Urinary bladder (tissue), 4 donors: ENCODE results near the gene LRCH4. TPM values are rescaled to one million over a fixed set of nuclear protein-coding genes. Genes with fewer than 3 reads are reported as not detected.
"Not testable (repeated sequence)": the region's sequence is repeated elsewhere in the genome, so short reads cannot be mapped to it uniquely, and the experiment has no call there.

Source experiments
- DNase-seq: peaks from one replicate; pipeline ENCODE4 v3.0.0-alpha.2; 2015; ENCODE audit errors: extremely low spot score
- H3K27ac ChIP-seq: one replicate; pipeline ENCODE4 v1.5.1; 2013; ENCODE audit warnings: low read depth, mild to moderate bottlenecking, moderate library complexity
- H3K36me3 ChIP-seq: one replicate; pipeline ENCODE4 v1.6.1; 2013; ENCODE audit warnings: mild to moderate bottlenecking, moderate library complexity; ENCODE audit not compliant: insufficient read depth
- H3K4me1 ChIP-seq: one replicate; pipeline ENCODE4 v1.6.1; 2013; ENCODE audit warnings: mild to moderate bottlenecking, moderate library complexity; ENCODE audit not compliant: insufficient read depth
- H3K4me3 ChIP-seq: one replicate; pipeline ENCODE4 v1.5.1; 2013; ENCODE audit warnings: low read depth, low read length
- WGBS: extraction: QIAGEN DNeasy Blood & Tissue Kit; methylation state at CpG from one replicate; pipeline ENCODE4 v1.1.7; 2013; 5-methylcytosine and 5-hydroxymethylcytosine counted together
- polyA plus RNA-seq: library from polyadenylated mRNA; stranded (reverse); fragments of 200-250 nt; gene quantifications from one replicate; pipeline ENCODE4 v1.2.3, GENCODE V29; 2013
- total RNA-seq: library from RNA; depleted of rRNA; stranded (reverse); fragments of >200 nt; gene quantifications from one replicate; pipeline ENCODE4 v1.2.3, GENCODE V29; 2014
- donor health status: healthy with polysubstance abuse.
- donor health status: healthy.

LRCH4 gene
- total and polyA plus RNA-seq, 2 donors = 13.7 to 33.0 TPM

DNA sequence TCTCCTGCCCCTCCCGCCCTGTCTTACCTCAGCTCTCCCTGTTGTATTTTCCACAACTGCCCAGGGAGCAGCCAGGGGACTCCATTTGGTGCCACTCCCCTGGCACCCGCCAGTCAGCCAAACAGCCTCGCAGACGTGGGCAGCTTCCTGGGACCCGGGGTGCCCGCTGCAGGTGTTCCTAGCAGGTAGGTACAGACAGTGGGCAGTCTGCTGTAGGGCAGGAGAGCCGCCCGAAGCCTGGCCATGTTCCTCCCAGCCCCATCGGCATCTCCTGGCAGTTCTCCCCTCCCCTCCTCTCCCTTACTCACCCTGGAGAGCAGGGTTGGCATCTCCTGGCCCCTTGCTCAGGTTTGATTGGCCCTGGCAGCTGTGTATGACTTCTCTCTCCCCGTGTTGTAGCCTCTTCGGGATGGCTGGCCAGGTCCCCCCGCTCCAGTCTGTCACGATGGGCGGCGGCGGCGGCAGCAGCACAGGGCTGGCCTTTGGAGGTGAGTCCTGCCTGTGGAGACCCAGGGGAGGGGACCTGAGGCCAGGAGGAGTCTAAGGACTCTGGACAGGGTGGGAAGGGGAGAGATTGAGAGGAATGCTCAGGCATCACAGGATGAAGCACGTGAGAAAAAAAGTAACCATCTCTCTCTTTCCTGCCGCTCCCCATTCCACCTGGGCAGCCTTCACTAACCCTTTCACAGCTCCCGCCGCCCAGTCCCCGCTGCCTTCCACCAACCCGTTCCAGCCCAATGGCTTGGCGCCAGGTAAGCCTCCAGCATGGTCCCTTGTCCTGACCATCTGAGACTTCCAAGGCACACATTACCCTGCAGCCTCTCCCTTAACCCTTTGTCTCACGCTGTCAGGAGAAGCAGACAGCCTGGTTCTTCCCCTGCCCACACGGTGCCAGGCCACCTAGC lies 23.5 kb downstream of the LRCH4 start:
- Histone ChIP-seq H3K36me3 (no peaks in the 10 kb centered on the region), H3K4me1 (no peaks in the 10 kb centered on the region), H3K27ac (no peak overlapping the region), H3K4me3 (no peak overlapping the region)
- WGBS = 92% methylated on average over 26 of the region's 26 CpGs
- DNase-seq = no peak

- DNase-seq = no peak
- no peak overlapping the region for H3K4me3 ChIP-seq
- whole genome bisulfite sequencing = 96% methylated on average over 12 of the region's 12 CpGs
- H3K27ac ChIP-seq = no peak overlapping the region
- no peaks in the 10 kb centered on the region for H3K4me1 ChIP-seq
- H3K36me3 ChIP-seq = no peaks in the 10 kb centered on the region
Observed at GRCh38 chr7:100561491-100562194, 24.3 kb downstream of the LRCH4 start.

DNA sequence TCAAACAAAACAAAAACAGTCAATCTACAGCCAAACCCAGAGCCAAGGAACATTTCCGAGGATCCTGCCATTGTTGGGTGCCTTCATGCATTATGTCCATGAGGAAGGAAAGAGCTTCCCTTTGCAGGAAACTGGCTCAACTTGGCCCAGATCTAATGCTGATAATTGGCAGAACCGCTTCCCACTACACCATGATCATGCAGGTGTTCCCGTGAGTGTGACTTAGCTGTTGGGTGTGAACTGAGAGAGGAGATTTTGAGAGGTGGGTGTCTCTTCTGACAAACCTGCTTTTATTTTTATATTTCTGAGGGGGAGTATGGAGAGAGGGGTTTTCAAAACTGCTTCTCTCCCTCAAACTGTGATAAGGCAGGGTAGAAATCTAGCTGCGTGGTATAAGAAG lies 26.8 kb downstream of the LRCH4 start:
- no peaks in the 10 kb centered on the region for H3K36me3 ChIP-seq
- no peaks in the 10 kb centered on the region for H3K4me1 ChIP-seq
- no peak overlapping the region for H3K27ac ChIP-seq
- no peak overlapping the region for H3K4me3 ChIP-seq
- no peak for DNase-seq
- WGBS = 89% methylated on average over 4 of the region's 4 CpGs

DNA sequence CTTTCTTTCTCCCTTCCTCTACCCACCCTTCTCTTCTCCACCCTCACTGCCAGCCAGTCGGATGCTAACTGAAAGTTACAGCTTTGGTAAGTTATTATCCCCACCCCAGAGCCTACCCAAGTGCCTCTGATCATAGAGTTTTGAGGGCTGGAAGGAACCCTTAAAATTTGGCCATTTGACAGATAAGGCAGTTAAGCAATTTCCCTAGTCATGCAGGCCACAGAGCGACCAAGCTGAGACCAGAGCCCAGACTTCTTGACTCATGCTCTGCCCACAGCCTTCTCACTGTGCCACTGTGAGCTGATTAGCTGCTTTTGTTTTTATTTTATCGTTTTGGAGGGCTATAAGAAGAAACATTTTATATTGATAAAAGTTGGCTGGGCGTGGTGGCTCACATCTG lies 29.4 kb downstream of the LRCH4 start:
- DNase-seq = no peak
- Histone ChIP-seq H3K4me1 (no peaks in the 10 kb centered on the region), H3K27ac (no peak overlapping the region), H3K4me3 (no peak overlapping the region), H3K36me3 (no peaks in the 10 kb centered on the region)
- WGBS = 86% methylated on average over 4 of the region's 4 CpGs

DNA sequence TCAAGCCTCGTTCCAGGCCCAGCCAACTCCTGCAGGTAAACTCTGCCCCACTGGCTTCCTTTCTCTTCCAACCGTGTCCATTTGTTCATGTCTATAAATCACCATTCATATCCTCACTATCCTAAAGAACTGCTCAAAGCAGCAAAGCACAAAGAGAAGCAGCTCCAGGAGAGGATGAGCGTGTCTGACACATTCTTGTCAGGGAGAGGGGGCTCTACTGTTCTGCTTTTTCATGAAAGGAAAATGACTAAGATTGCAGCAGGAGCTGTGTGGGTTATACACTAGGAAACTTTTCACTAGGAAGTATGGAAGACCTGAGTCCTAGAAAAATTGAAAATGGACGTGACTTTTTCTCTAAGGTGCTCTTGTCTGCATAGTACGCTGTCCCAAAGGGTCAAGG lies 30.2 kb downstream of the LRCH4 start:
- Histone ChIP-seq H3K4me1 (no peaks in the 10 kb centered on the region), H3K36me3 (no peaks in the 10 kb centered on the region), H3K27ac (no peak overlapping the region), H3K4me3 (no peak overlapping the region)
- WGBS = 83% methylated on average over 5 of the region's 5 CpGs
- DNase-seq = no peak

DNA sequence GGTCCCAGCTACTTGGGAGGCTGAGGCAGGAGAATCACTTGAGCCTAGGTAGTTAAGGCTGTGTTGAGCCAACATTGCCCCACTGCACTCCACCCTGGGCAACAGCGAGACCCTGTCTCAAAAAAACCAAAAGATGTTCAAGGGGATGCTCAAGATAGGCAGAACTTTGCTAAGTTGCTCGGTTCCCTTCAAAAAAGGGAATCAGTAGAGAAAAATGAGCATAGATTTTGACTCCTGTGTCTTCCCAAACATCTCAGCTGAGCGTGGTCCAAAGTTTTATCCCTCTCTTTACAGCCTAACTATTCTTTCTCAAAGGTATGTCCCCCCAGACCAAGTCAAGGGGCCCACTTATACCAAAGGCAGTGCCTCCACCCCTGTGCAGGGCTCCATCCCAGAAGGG lies 32.9 kb downstream of the LRCH4 start:
- no peaks in the 10 kb centered on the region for H3K36me3 ChIP-seq
- H3K4me1 ChIP-seq = no peaks in the 10 kb centered on the region
- no peak overlapping the region for H3K4me3 ChIP-seq
- no peak overlapping the region for H3K27ac ChIP-seq
- WGBS = 95% methylated on average over 3 of the region's 3 CpGs
- no peak for DNase-seq

DNA sequence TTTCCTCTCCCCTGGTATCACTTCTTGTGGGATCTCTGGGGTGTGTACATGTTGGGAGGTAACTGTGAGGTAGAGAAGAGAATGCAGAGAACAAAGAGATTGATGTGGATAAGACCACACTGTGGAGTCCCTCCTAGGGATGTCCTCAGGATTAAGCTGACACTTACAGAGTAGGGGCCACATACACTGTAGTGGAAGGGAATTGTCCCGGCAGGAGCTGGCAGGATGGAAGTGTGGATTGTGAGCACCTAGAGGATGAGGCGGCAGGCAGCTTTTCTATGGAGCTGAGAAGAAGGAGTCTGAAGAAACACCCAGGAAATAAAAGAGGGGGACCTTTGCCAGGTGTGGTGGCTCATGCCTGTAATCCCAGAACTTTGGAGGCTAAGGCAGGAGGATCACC lies 33.4 kb downstream of the LRCH4 start:
- 96% methylated on average over 2 of the region's 2 CpGs for WGBS
- DNase-seq = no peak
- no peaks in the 10 kb centered on the region for H3K36me3 ChIP-seq

DNA sequence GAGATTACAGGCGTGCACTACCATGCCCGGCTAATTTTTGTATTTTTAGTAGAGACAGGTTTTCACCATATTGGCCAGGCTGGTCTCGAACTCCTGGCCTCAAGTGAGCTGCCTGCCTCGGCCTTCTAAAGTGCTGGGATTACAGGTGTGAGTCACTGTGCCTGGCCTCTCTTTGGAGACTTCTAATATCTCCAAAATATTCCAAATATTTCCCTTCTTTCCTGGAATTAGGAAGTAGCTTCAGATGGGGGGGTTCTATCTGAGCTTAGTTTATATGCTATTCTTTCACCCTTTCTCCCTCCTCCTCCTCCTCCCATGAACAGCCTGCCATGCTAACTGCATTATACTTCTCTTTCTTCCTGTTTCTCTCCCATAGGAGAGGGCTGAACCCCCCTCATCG lies 37.5 kb downstream of the LRCH4 start:
- not testable (repeated sequence) for DNase-seq, H3K4me1 ChIP-seq, H3K27ac ChIP-seq, H3K4me3 ChIP-seq, H3K36me3 ChIP-seq
- WGBS = 86% methylated on average over 5 of the region's 5 CpGs

More for the DNA sequence above, 33.4 kb downstream of the LRCH4 start:
- H3K4me3 ChIP-seq = no peak overlapping the region
- H3K27ac ChIP-seq = no peak overlapping the region
- peaks cover 2% of the 10 kb centered on the region for H3K4me1 ChIP-seq

DNA sequence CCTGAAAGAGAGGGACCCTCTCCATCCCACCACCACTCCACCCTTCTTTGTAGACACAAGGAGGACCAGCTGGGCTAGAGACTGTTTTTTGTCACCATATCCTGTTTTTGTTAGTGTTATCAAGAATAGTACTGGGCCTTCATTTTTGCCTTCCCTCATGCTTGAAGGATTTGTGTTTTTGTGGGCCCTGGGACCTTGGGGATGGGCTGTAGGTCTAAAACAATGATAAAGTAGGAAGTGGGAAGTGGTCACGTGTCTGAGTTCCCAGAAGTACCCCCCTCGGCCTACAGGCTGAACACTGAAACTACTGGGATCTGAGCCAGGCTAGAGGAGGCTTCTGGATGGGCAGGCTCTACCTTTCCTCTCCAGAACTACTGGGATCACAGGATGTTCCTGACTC lies 38.1 kb downstream of the LRCH4 start:
- DNase-seq = no peak
- peaks cover 7% of the 10 kb centered on the region for H3K4me1 ChIP-seq

DNA sequence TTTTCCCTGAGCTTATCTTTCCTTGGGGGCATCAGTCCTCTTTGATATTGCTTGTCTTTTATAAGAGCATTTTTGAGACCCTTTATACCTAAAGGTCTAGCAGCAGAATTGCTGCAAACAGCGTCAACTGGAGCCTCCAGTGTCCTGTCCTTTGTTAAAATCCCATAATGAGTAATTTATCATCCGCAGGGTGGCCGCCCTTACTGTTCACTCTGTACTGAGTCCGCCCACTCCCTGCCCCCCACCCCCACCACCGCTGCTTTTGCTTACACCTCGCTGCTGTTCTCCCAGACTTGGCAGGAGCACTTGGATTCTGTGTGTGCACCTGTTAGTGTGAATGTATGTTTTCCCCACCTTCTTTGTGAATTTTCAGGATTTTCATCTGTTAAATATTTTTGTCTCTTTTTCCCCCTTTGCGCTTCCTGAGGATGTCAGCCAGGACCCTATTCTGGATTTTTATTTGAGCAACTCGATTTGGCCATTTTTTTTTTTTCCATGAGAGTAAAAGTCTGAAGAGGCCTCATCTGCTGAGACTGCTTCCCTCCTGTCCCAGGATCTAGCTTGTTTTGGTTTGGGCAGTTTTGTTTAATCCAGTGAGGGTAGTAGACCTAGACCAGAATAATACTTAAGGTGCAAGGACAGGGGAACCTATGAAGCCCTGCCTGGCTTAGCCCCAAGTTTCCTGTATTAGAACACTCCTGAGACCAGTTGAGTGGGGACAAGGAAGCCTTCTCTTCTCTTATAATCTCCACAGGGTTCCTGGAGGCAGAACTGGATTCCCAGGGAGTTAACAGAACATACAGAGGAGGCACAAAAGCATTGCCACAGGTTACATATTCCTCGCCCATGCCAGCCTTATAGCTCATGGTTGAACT lies 38.8 kb downstream of the LRCH4 start:
- 66% methylated on average over 9 of the region's 9 CpGs for WGBS
- H3K36me3 ChIP-seq = no peaks in the 10 kb centered on the region
- no peak overlapping the region for H3K4me3 ChIP-seq
- peaks cover 7% of the 10 kb centered on the region for H3K4me1 ChIP-seq
- H3K27ac ChIP-seq = peak overlapping the region; percentile 75
- no peak for DNase-seq

More for the DNA sequence above, 38.1 kb downstream of the LRCH4 start:
- Histone ChIP-seq H3K27ac (peak overlapping the region; percentile 59), H3K4me3 (no peak overlapping the region), H3K36me3 (no peaks in the 10 kb centered on the region)
- 51% methylated on average over 2 of the region's 2 CpGs for WGBS

GRCh38 chr7:100546129-100546925 lies 39.6 kb downstream of the LRCH4 start:
- DNase-seq = no peak
- peaks cover 7% of the 10 kb centered on the region for H3K4me1 ChIP-seq
- no peaks in the 10 kb centered on the region for H3K36me3 ChIP-seq
- no peak overlapping the region for H3K4me3 ChIP-seq
- 50% methylated on average over 10 of the region's 10 CpGs for WGBS
- H3K27ac ChIP-seq = peak overlapping the region; percentile 75

DNA sequence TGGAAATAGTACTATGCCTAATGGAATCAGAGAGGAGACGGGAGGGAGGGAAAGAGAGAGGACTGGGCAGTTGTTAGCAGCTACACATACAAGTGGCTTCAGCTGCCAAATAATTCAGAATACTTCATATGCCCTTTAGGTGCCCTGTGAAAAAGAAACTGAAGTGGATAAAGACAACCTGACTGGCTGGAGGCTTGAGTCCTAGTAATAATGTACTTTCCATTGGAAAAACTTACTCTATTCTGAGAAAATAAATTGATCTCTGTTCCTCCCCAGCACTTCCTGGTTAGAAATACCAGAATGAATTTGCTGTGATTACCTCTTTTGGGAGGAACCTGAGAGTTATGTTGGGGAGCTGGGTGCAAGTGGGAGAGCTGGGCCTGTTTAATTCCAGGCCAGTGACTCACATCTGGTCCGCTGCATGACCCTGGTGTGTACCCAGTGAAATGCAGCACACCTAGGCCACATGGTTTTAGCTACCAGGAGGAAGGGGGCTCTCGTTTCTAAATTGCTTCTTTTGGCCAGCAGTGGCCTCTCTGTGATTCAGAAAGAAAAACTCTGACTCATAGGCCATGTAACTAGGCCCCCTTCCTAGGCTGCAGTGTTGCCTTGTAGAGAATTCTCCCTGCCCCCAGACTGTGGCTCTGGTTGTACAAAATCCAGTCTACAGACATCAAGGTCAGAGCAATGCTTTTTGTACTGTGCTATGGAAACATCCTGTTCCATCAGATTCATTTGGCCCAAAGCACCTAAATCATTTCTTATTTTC lies 40.4 kb downstream of the LRCH4 start:
- Histone ChIP-seq H3K4me1 (peaks cover 7% of the 10 kb centered on the region), H3K4me3 (no peak overlapping the region), H3K36me3 (no peaks in the 10 kb centered on the region), H3K27ac (peak overlapping the region; percentile 75)
- WGBS = 30% methylated on average over 3 of the region's 3 CpGs
- DNase-seq = no peak
